NCI-H2107 treated with DMSO at 0.1 percent for 48 hours (cell line): ENCODE data around the gene FCHO1.
"Not testable (repeated sequence)": the region's sequence is repeated elsewhere in the genome, so short reads cannot be mapped to it uniquely, and the experiment has no call there.

ENCODE experiments used
- DNase-seq: peaks from one replicate; lab custom pipeline; 2025; ENCODE audit not compliant: unreplicated experiment; lab: John Stamatoyannopoulos, UW

FCHO1 gene

DNA sequence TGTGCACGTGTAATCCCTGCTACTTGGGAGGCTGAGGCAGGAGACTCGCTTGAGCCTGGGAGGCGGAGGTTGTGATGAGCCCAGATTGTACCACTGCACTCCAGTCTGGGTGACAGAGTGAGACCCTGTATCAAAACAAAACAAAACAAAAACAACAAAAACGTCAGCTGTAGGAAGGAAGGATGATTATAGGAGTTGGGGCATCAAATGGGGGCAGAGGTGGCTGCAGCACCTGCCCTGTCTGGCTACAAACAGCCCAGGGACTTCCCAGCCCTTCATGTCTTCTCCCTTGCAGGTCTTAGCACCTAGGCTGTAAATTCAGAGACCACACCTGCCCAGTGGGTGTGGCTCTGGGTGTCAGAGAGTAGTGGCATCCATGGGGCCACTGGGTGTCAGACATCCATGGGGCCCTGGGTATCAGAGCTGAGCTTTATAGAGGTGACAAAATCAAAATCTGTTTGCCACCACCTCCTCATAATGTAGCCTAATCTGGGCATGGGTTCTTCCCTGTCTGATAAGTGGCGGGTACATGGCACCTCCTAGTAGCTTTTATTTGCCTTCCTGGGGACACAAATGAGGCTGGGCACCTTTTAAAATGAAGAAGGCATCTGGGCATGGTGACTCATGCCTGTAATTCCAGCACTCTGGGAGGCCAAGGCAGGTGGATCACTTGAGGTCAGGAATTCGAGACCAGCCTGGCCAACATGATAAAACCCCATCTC, 38.9 kb downstream of the FCHO1 start:
- DNase-seq: no peak

DNA sequence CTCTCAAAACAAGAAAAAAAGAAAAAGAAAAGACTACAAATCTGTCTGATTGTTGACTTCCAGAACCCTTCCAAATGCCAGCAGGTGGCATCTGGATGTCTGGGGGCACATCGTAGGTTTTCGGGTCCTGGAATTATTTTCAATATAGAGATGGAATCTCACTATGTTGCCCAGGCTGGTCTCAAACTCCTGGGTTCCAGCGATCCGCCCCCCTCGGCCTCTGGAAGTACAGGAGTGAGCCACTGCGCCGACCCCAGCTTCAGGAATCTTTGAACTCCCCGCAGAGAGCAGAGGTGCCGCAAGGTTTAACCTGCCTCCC, 43.1 kb downstream of the FCHO1 start:
- DNase-seq: no peak

DNA sequence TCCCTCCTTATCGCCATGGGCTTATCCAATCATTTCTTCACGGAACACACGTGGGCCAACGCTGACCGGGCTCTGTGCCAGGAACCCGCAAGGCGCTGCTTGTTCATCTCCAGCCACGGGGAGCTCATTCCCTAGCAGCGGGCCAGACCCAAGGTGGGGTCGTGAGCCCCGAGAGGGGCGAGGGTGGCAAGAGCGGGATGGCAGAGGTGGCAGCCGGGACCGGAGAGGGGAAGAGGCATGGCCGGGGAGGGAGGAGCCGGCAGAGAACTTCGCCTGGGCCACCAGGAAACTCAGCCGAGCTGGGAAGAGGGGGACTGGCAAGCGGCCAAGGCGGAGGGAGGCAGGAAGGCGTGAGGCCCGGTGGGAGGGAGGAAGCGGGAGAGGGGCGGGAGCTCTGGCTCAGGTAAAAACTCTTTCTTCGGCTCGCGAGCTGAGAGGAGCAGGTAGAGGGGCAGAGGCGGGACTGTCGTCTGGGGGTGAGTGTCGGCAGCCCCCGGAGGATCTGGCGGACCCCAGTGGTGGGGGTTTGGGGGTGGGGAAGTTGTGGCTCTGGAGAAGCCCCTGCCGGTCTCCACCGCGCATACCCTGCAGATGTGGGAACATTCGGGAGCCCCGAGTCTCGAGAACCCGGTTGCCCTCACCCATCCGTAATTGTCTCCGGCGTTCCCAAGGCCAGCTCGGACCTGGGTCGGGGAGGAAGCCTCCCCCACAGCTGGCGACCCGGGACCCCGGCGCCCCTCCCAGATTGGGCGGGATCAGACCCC, 43.6 kb downstream of the FCHO1 start, which contains the start of gene B3GNT3:
B3GNT3 (plus strand) TSS at position 408 of the 764 bp plus-strand sequence. CDS start 12,670 bp downstream, outside the sequence.
- no peak for DNase-seq

DNA sequence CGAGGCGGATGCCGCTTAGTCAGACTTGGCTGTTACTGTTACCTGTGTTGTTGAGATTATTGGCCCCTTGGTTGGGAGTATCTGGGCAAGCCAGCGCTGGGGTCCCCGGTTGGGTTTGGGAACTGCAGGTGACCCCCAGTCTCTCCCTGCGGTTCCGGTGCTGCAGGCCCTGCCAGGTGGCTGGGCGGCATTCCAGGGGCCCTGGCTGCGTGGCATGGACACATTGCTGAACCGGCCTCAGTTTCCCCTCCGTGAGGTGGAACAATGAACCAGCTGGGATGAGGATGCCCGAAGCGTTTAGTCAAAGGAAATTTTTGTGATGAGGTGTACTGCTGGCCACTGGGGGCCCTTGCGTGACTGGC, 44.2 kb downstream of the FCHO1 start:
- no peak for DNase-seq

DNA sequence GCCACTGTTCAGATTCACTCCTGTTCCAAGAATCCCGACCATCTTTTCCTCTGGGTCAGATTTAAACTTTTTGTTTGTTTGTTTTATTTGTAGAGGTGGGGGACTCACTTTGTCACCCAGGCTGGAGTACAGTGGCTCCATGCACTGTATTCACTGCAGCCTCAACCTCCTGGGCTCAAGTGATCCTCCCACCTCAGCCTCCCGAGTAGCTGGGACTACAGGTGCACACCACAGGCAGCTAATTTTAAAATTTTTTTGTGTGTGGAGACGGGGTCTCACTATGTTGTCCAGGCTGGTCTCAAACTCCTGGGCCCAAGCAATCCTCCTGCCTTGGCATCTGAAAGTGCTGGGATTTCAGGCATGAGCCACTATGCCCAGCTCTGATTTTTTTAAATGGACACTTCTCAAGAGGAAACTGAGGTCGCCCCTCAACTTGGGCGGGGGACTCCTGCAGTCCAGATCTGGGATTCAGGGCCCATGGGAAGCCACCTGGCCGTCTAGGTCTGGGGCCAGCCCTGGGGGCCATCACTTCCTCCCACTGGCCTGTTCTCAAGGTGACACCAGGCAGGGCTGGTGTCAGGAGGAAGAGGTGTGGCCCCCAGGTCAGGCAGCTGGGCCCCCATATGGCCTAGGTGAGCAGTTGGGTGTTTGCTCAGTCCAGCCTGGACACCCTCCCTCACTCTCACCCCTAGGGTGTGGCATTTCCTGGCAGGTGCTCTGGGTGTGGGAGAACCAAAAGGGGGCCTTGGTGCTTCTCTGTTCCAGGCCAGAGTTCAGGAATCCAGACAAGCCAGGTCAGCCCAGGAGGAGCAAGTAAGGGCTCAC, 44.9 kb downstream of the FCHO1 start:
- DNase-seq: no peak

DNA sequence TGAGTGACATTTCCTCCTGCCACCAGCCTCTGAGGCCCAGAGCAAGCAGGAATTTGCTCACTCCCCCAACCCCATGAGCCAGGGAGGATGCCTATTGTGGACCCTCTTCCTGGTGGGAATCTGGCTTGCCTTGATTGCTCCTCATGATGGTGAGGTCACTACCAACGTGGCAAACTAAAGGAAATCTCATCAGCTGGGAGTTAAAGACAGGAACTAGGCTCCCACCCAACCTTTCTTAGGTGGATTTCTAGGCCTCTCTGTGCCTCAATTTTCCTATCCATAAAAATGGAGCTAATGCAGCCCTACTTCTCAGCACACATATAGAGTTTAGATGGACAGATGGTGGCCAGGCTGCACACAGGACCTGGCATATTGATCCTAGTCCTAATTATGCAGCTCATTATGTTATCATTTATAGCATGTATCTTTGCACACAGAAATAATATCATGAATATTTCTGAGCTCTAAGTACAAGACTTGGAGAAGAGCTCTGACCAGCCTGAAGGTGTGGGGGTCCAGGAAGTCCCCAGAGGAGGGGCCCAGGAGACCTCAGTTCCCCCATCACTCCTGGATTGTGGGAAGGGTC, 45.7 kb downstream of the FCHO1 start:
- no peak for DNase-seq

DNA sequence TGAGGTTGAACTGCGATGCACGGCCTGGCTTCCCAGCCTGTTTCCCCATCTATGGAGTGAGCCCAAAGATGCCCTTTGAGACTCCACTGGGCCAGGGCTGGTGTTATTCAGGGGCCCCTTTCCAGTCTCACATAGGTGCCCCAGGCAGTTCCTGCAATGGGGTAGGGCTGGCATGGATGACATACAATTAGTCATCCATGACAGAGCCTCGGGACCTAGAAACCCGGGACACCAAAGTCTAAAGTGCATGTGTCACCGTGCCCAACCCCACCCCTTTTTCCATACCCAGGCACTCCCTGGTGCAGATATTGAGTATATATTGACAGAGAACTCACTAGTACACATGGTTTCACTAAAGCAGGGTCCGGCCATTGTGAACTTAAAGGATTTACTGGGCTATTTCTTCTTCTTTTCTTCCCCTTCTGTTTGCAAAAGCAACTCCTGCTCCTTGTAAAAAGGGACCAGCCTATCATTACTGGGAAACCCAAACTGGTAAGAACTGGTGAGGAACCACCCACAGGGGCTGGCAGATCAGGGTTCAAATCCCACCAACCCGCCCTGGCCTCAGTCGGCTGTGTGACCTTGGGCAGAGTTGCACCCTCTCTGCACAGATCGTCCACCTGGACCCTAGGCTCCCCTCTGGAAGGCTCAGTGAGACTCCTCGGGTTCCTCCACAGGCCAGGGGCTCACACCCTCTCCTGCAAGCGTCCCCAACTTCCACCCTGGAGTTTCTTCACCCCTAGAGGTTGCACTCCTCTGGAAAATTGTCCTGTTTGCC, 46.3 kb downstream of the FCHO1 start:
- DNase-seq: no peak

DNA sequence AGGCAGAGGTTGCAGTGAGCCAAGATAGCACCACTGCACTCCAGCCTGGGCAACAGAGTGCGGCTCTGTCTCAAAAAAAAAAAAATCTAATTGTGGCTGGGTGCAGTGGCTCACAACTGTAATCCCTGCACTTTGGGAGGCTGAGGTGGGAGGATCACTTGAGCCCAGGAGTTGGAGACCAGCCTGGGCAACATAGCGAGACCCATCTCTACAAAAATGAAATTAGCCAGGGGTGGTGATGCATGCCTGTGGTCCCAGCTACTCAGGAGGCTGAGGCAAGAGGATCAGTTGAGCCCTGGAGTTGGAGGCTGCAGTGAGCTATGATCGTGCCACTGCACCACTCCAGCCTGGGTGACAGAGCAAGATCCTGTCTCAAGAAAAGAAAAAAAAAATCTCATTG, 47.3 kb downstream of the FCHO1 start:
- not testable (repeated sequence) for DNase-seq

DNA sequence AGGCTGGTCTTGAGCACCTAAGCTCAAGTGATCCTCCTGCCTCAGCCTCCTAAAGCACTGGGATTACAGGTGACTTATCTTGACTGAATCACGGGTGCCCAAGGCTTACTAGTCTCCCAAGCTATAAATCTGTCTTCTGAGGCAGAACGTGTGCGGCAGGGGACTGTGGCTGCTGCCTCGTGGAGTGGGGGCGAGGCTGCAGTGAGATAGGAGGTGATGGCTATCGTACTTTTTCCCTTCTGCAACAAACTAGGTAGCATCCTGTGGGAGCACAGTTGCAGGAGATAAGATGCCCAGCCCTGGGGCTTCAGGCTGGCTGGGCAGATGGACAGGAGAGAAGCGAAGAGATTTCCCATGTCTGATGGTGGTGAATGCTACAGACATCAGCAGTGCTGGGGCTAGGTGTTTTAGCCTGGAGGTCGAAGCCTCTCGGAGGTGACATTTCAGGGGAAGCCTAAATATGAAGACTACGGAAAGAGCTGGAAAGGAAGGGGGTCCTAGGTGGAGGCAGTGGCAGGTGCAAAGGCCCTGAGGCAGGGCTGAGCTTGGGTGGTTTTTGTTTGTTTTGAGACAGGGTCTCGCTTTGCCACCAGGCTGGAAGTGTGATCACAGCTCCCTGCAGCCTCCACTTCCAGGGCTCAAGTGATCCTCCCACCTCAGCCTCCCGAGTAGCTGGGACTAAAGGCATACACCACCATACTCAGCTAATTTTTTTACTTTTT, 51.0 kb downstream of the FCHO1 start:
- DNase-seq: no peak

DNA sequence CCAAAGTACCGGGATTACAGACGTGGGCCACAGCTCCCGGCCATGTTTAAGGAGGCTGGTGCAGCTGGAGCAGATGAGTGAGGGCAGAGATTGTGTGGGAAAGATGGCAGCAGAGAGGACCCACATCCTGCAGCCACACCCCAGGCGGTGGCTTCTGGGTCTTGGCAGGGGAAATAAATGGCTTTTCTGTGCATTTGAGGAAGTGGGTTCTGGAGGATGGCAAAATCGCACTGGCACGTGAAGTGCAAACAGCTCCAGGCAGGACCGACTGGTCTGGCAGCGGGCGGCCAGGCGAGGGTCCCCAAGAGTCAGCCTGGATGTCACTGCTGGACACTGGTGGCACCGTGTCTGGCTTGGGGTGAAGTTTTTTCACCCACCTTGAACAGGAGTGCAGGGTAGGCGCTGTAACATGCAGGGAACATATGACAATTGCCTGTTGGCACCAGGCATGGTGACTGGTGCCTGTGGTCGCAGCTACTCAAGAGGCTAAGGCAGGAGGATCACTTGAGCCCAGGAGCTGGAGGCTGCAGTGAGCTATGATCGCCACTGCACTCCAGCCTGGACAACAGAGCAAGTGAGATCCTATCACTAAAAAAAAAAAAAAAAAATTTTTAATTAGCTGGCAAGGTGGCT, 52.1 kb downstream of the FCHO1 start:
- no peak for DNase-seq

DNA sequence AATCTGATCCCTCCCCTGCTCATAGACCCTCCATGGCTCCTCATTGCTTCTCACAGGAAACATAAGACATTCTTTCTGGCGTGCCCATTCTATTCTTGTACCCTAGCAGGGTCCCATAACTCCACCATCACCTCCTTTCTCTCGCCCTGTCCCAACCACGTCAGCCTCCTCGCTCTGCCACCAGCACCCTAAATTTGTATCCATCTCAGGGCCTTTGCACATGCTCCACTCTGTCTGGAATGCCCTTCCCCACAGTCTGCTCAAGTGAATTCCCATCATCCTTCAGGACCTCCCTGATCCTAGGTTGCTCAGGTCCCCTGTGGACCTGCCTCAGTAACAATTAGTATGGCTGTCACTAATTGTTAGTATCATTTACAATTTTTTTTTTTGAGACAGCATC, 54.1 kb downstream of the FCHO1 start:
- DNase-seq: no peak

DNA sequence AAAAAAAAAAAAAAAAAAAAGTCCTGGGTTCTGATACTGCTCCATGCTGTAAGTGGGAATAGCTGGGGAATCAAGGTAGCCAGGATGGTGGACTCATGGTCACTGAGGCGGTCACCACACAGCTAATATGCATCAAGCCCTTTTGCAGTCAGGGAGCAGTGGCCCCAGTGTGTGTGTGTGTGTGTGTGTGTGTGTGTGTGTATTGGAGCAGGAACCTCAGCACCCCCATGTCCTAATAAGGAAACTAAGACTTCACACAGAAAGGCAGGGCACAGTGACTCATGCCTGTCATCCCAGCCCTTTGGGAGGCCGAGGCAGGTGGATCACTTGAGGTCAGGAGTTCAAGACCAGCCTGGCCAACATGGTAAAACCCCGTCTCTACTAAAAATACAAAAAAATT, 55.7 kb downstream of the FCHO1 start:
- no peak for DNase-seq

DNA sequence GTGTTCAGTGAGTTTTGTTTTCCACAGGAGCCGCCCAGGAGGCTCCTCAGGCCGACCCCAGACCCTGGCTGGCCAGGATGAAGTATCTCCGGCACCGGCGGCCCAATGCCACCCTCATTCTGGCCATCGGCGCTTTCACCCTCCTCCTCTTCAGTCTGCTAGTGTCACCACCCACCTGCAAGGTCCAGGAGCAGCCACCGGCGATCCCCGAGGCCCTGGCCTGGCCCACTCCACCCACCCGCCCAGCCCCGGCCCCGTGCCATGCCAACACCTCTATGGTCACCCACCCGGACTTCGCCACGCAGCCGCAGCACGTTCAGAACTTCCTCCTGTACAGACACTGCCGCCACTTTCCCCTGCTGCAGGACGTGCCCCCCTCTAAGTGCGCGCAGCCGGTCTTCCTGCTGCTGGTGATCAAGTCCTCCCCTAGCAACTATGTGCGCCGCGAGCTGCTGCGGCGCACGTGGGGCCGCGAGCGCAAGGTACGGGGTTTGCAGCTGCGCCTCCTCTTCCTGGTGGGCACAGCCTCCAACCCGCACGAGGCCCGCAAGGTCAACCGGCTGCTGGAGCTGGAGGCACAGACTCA, 56.5 kb downstream of the FCHO1 start:
- no peak for DNase-seq

DNA sequence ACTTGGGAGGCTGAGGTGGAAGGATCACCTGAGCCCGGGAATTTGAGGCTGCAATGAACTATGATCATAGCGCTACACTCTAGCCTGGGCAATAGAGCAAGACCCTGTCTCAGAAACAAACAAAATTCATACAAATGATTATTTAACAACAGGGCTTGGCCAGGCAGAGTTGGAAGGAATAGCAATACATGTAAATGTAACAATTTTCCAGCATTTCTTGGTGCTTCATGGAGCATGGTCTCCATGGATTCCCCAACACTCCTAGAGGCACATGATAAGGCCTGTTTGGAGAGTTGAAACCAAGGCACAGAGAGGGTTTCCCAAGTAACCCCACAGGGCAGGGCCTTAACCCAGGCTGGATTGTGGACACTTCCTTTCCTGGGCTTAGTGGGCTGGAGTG, 59.8 kb downstream of the FCHO1 start:
- no peak for DNase-seq

DNA sequence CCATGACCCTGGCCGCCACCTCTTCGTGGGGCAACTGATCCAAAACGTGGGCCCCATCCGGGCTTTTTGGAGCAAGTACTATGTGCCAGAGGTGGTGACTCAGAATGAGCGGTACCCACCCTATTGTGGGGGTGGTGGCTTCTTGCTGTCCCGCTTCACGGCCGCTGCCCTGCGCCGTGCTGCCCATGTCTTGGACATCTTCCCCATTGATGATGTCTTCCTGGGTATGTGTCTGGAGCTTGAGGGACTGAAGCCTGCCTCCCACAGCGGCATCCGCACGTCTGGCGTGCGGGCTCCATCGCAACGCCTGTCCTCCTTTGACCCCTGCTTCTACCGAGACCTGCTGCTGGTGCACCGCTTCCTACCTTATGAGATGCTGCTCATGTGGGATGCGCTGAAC, 60.4 kb downstream of the FCHO1 start:
- no peak for DNase-seq

DNA sequence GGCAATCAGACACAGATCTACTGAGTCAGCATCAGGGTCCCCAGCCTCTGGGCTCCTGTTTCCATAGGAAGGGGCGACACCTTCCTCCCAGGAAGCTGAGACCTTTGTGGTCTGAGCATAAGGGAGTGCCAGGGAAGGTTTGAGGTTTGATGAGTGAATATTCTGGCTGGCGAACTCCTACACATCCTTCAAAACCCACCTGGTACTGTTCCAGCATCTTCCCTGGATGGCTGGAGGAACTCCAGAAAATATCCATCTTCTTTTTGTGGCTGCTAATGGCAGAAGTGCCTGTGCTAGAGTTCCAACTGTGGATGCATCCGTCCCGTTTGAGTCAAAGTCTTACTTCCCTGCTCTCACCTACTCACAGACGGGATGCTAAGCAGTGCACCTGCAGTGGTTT, 60.8 kb downstream of the FCHO1 start:
- DNase-seq: no peak

DNA sequence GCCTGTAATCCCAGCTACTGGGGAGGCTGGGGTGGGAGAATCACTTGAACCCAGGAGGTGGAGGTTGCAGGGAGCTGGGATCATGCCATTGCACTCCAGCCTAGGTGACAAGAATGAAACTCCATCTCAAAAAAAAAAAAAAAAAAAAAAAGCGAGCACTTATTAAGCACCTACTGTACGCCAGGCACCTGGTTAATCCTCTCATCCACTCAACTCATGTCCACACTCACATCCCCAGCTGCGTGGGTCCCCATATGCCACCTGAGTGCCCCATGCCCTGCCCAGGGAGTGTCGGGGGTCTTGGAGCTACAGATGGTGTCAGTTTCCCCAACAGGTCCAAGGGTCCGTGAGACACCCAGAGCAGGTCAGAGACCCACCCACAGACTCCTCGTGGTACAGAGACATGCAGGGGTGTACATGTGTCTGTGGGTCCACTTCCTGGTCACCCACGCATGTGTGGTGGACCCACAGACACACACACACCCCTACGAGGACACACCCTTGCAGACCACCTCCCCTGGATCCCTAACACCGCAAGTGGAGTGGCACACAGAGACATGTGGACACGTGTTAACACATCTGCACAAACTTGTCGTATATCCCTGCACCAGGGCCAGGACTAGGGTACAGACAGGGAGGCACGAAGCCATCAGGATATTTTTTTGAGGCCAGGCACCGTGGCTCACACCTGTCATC, 66.5 kb downstream of the FCHO1 start:
- no peak for DNase-seq

DNA sequence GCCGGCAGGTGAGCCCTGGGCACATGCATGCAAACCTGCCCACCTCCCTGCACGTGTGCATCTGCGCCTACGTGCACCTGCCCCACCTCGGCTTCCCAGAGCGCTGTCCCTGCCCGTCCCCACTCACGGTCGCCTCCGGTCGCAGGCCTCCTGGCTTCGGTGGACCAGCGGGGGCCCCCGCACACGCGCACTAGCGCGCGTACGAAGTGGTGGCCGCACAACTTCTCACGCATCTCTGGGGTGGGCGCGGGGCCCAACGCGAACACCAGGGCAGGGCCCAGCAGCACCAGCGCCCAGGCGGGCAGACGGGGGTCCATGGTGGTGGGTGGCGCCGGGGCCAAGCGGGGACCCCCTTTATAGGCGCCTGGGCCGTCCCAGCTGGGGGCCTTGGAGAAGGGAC, 69.9 kb downstream of the FCHO1 start, which contains the start of gene INSL3:
INSL3 (minus strand) TSS at position 330 of the 400 bp plus-strand sequence; CDS start at position 317, 13 bp downstream.
- no peak for DNase-seq

DNA sequence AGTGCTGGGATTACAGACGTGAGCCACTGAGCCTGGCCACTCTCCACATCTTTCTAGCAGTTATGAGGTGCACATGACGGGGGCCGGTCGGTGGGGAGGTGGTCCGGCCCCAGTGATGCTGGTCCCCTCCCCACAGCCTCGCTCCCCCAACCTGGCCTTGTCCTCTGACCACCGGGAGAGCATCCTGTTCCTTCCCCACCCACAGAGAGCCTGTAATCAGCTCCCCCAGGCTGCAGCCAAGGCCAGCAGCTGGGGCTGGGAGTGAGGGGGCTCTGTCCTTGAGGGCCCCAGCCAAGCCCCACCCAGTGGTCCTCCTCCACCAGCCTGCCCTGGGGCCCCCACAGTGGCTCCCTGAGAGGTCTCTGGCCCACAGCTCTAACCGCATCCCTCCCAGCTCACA, 73.1 kb downstream of the FCHO1 start:
- no peak for DNase-seq
